ENCODE data around the gene ACSM4. TPM values are rescaled to one million over a fixed set of nuclear protein-coding genes. Genes with fewer than 3 reads are reported as not detected.
"Not testable (repeated sequence)": the region's sequence is repeated elsewhere in the genome, so short reads cannot be mapped to it uniquely, and the experiment has no call there.

ACSM4 gene
- total and polyA plus RNA-seq, 9 donors, result not detected

DNA sequence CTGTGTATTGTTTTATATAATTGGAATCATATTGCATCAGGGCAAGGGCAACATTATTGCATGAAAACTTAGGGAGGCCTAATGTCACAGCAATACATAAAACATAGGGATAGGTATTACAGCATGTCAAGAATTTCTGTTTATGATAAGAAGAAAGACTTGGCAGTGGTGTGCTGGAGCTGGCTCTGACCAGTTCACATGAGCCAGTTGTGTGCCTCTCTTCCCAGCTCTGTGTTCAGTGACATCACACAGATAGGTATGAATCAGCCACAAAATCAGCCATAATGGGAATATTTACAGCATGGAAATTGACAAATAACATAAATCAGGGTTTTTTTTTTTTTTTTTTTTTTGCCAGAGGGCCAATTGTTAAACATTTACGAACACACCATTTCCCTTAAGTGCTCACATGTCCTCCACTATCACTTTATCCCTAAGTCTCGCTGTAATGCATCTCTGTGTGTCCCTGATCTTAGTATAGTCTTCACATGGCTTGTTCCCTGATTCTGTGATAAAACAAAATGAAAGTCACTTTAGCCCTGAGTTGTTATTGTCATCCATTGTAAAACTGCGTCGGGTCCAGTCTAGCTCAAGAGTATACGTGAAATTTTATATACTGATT is 31.9 kb upstream of the ACSM4 start:
- Histone ChIP-seq H3K27ac (no peak overlapping the region), H3K4me3 (no peak overlapping the region), H3K36me3 (no peaks in the 10 kb centered on the region), H3K27me3 (no peaks in the 10 kb centered on the region), H3K9me3 (no peaks in the 10 kb centered on the region), H3K4me1 (ENCODE audit: insufficient read depth) (no peaks in the 10 kb centered on the region)
- TF ChIP-seq POLR2A (IDR thresholded peaks at IDR 0.05) (no peak), EP300 (IDR thresholded peaks at IDR 0.05) (no peak)
- TF ChIP-seq, protein P1, sequence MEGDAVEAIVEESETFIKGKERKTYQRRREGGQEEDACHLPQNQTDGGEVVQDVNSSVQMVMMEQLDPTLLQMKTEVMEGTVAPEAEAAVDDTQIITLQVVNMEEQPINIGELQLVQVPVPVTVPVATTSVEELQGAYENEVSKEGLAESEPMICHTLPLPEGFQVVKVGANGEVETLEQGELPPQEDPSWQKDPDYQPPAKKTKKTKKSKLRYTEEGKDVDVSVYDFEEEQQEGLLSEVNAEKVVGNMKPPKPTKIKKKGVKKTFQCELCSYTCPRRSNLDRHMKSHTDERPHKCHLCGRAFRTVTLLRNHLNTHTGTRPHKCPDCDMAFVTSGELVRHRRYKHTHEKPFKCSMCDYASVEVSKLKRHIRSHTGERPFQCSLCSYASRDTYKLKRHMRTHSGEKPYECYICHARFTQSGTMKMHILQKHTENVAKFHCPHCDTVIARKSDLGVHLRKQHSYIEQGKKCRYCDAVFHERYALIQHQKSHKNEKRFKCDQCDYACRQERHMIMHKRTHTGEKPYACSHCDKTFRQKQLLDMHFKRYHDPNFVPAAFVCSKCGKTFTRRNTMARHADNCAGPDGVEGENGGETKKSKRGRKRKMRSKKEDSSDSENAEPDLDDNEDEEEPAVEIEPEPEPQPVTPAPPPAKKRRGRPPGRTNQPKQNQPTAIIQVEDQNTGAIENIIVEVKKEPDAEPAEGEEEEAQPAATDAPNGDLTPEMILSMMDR (IDR thresholded peaks at IDR 0.05), result no peak
- no peak for DNase-seq
- intact Hi-C loops (cut with DNase I), result no loop called here
- WGBS, 3 donors, result 85 to 87% (median 86%) methylated on average over 5 of the region's 5 CpGs

DNA sequence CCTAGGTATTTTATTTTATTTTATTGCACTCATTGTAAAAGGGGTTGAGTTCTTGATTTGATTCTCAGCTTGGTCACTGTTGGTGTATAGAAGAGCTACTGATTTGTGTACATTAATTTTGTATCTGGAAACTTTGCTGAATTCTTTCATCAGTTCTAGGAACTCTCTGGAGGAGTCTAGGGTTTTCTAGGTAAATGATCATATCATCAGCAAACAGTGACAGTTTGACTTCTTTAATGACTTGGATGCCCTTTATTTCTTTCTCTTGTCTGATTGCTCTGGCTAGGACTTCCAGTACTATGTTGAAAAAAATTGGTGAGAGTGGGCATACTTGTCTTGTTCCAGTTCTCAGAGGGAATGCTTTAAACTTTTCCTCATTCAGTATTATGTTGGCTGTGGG is 28.4 kb upstream of the ACSM4 start:
- intact Hi-C loops (cut with DNase I); H3K27ac ChIP-seq; H3K4me3 ChIP-seq; DNase-seq; H3K4me1 ChIP-seq (ENCODE audit: insufficient read depth); H3K27me3 ChIP-seq; H3K36me3 ChIP-seq; H3K9me3 ChIP-seq: not testable (repeated sequence)

DNA sequence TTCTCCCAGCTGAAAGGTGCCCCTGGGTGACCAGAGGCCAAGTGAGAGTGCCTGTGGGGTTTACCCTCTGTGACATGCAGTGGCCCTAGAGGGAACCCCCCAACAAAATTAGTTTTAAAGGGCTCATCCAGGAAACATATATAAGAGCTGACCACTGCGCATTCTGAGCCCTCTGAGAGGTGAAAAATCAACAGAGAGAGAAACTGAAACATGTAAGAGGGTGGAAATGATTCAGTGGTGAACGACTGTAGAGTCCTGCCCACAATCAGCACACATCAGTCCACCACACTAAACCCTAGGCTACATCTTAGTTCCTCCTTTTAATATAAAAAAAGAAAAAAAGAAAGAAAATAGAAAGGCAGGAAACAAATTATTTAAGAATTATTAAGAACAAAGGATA is 21.0 kb upstream of the ACSM4 start:
- no peak overlapping the region for H3K4me3 ChIP-seq
- no peak overlapping the region for H3K27ac ChIP-seq
- WGBS, 3 donors, result 57 to 67% (median 58%) methylated on average over 2 of the region's 2 CpGs
- no peaks in the 10 kb centered on the region for H3K9me3 ChIP-seq
- no peak for DNase-seq
- no peaks in the 10 kb centered on the region for H3K4me1 ChIP-seq (ENCODE audit: insufficient read depth)
- no peaks in the 10 kb centered on the region for H3K27me3 ChIP-seq
- intact Hi-C loops (cut with DNase I), result no loop called here
- no peaks in the 10 kb centered on the region for H3K36me3 ChIP-seq
- TF ChIP-seq, protein P1 (IDR thresholded peaks at IDR 0.05), result no peak
- TF ChIP-seq POLR2A (IDR thresholded peaks at IDR 0.05) (no peak), EP300 (IDR thresholded peaks at IDR 0.05) (no peak)

DNA sequence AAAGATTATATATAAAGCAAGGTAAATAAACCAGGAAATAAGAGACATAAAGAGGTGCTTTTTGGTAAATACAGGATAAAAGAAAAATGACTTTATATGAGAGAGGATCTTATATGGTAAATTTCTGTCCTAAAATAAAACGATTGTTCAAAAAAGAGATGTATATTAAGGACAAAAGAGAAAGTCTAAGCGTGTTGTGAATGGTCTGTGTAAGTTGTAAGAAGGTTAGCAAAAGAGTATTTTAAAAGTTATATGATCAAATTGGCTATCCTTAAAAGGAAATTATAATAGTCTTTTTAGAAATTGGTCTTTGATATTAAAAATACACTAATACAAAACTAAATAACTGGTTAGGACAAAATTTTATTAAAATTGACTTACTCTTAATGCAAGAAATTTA is 14.1 kb upstream of the ACSM4 start:
- H3K9me3 ChIP-seq, result no peaks in the 10 kb centered on the region
- intact Hi-C loops (cut with DNase I), result no loop called here
- 42 to 53% (median 45%) methylated on average over 2 of the region's 2 CpGs for WGBS, 3 donors
- TF ChIP-seq, protein P1 (IDR thresholded peaks at IDR 0.05), result no peak
- TF ChIP-seq EP300 (IDR thresholded peaks at IDR 0.05) (no peak), POLR2A (IDR thresholded peaks at IDR 0.05) (no peak)
- H3K27ac ChIP-seq, result no peak overlapping the region
- H3K4me3 ChIP-seq, result no peak overlapping the region
- H3K36me3 ChIP-seq, result no peaks in the 10 kb centered on the region
- DNase-seq, result no peak
- no peaks in the 10 kb centered on the region for H3K27me3 ChIP-seq
- no peaks in the 10 kb centered on the region for H3K4me1 ChIP-seq (ENCODE audit: insufficient read depth)

DNA sequence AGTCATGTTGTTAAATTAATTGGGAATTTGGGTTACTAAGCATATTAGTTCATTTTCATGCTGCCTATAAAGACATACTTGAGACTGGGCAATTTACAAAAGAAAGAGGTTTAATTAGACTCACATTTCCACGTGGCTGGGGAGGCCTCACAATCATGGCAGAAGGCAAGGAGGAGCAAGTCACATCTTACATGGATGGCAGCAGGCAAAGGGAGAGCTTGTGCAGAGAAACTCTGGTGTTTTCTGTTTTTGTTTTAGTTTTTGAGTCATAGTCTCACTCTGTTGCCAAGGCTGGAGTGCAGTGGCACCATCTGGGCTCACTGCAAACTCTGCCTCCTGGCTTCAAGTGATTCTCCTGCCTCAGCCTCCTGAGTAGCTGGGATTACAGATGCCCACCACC is 13.3 kb upstream of the ACSM4 start:
- H3K4me3 ChIP-seq; H3K36me3 ChIP-seq; H3K27me3 ChIP-seq; DNase-seq; H3K4me1 ChIP-seq (ENCODE audit: insufficient read depth); intact Hi-C loops (cut with DNase I); H3K27ac ChIP-seq; H3K9me3 ChIP-seq: not testable (repeated sequence)
- 8 to 20% (median 10%) methylated on average over 1 of the region's 1 CpG for WGBS, 3 donors
